ENCODE results near the gene CLEC16A.

Gene CLEC16A

GRCh38 chr16:11071829-11072228, 127.5 kb downstream of the CLEC16A start:
- no peak for DNase-seq

DNA sequence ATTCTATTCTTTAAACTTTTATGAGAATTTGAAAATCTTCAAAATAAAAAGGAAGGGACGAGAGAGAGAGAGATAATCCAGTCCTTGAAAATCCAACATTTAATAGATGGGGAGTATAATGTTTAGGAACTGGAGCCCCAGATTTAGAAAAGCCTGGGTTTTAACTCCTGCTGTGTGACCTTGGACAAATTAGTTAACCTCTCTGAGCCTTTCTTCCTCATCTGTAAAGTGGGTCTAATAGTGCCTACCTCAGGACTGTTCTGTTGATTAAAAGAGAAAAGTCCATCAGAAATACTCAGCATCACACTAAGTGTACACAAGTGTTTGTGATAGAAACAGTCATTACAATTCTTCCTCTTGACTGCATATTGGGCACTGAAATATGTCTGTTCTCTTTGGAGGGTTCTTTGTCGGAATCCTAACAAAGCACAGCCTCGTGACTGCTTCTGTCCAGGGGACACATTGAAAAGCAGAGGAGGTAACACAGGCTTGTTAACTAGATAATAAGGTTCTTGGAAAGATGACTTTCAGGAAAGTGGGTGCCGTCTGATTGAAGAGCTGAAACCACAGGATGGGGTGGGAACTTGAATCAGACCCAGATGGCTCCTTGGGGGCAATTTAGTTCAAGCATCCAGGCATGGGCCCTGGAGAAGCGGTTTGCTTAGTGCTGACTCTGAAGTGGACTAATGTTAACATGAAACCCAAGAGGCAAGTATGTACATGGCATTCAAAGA, 128.2 kb downstream of the CLEC16A start:
- no peak for DNase-seq

DNA sequence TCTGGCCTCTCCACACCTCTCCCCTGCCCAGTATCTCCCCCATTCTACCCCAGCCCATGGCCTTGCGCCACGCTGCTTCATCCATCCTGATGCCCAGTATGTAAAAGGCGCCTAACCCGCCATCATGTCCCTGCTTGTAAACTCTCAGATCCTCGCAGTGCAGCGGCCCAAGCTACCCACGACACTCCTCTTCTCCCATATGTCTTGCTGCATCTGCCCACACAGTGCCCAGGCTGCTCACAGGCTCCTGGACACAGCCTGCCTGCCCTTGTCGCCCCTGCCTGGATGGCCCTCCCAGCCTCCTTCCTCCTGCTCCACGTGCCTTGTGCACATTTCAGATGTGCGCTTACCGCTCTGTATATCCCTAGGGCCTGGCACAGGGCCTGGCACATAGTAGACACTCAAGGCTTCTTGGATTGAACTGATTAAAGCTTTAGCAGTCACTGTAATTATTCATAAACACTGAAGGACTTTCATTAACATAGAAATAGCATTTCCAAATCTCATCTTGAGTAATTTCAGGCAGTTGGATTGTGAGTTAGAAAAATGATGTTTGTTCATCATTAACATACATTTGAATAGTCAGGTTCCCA, 129.1 kb downstream of the CLEC16A start:
- DNase-seq = no peak

DNA sequence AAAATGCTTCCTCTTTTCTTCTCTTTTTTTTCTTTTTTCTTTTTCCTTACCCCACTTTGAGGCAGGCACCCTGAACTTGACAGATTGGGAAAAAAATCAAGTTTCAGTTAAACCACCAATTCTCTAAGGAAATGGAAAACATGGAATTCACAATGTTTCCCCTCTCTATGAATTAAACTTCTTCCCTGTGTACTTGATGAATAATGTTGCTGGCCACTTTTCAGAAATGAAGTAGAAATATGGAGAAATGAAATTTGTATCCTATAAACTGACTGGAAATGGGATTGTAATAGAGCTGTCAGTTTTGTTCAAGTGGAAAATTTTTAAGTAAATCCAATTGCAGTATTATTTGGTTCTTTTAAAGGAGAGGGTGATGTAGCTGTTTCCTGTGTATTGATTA, 129.8 kb downstream of the CLEC16A start:
- DNase-seq = no peak

DNA sequence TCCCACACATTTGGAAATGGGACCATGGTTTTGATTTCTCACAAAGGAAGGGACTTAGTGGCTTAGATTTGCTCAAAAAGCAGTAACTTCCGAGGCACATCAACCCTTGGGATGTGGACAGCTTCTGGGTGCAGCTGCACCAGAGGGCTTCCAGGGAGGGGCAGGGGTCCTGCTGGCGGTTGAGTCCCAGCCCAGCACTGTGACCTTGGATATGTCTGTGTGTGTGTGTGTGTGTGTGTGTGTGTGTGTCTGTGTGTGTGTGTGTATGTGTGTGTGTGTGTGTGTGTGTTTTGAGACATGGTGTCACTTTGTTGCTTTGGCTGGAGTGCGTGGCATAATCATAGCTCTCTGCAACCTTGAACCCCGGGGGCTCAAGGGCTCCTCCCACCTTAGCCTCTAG, 130.8 kb downstream of the CLEC16A start:
- DNase-seq = no peak

DNA sequence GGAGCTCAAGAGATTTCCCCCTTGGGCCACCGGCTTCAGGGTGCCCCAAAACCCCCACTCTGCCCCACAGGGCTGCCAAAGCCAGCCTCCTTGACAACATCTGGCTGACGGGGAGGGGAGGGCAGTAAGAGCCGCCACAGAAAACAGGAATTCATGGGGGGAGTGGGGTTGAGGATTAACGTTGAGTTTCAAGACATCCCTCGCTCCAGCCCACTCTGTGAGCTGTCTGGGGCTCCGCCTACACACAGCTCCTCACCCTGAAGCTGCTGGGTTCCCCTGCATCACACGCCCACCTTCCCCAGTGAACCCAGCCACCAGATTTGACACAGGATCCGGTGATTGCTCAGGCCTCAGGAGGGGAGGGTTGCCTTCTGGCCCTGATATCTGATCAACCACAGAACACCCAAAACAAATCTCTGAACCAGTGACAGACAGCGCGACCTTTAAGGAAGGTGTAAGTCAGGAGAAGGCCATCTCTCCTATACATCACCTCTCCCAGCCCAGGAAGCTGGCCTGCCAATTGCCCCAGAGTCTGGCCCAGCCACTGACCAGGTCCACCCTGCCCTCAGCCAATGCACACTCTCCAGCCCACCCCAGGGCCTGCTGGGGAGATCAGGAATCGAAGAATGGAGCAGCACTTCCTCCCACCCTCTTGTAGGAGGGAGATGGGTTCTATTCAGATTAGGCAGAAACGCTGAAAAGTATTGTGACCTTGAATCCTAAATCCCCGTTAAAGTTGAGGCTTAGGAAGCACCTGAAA, 132.1 kb downstream of the CLEC16A start:
- DNase-seq = peak; percentile 32

- no peak for DNase-seq
Measured at GRCh38 chr16:11078812-11079459, 134.6 kb downstream of the CLEC16A start.

GRCh38 chr16:11079652-11080187, 135.4 kb downstream of the CLEC16A start:
- DNase-seq = no peak

DNA sequence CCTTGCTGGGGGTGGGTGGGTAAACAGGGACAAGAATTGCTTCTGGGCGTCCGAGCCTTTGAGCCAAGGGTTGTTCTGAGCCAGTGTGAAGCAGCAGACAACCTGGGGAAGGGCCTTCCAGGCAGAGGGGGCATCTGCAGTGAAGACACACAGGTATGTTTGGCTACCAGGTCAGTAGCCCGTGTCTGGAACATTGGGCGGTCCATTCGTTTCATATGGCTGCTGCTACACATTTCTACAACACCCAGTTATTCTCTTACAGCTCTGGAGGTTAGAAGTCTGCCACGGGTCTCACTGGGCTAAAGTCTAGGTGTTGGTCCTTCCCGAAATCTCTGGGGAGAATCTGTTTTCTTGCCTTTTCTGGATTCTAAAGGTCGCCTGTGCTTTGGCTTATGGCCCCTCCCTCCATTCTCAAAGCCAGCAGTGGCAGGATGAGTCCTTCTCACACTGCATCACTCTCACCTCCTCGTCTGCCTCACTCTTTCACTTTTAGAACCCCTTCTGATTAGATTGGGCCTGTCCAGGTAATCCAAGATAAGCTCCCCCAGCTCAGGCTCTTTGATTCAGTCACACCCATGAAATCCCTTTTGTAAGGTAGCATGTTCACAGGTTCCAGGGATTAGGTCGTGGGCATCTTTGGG, 136.1 kb downstream of the CLEC16A start:
- DNase-seq = no peak

DNA sequence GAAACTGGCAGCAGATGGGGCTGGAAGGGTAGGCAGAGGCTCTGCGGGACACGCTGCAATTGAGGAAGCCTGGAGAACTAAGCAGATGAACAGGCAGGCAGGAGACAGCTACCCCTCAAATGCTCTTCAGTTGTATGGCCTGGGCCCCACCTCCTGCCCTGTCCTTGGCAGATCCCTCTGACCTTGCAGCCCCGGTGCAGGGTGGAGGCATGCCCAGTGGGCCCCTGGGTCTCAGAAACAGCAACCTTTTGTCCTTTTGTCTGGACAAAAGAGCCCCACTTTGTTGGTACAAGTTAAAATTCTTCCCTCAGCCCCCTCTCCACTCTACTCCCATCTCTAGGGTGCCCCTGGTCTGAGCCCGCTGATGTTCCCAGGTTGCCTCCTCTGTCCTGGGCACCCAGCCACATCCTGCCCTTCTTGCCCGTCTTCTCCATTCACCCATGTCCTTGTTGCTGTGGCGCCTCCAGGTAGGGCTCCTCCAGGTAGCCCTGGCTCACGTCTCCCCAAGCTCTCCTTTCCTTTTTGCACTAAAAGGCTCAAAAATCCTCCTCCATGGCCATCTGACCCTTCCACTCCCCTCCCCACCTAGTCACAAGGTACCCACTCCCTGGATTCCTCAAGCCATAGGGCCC, 136.8 kb downstream of the CLEC16A start:
- no peak for DNase-seq

DNA sequence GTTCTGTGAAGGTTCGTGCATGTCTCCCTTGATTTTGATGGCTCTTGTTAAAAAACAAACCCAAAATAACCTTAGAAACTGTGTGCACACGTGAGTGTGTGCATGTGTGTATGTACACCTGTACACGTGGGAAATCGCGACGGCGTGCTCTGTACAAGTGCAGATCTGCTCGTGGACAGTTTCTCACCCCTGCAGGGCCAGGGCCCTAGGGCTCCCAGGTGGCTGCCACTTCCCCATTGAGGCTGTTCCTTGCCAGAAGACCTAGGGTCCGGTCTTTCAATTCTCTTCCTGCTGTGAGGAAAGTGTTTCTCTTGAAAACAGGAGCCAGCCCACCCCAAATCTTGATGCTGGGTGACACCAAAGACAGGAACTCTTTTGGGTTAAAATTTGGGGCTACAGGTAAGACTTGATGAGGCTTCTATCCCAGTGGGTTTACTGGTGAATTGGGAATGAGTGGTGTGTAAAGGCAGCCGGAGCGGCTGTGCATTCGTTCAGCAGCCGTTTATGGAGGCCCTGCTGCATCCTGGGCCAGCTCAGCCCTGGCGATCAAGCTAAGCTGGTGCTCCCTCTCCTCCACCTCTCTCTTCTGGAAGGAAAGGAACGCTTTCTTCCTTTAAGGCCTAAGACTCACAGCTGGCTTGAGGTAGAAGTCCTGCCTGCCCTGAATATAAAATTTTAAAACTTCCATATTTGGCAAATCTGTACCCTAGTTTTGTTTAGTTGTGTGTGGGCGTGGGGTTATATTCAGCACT, 137.9 kb downstream of the CLEC16A start:
- DNase-seq = no peak

- no peak for DNase-seq
Measured at GRCh38 chr16:11082860-11083388, 138.6 kb downstream of the CLEC16A start.

GRCh38 chr16:11084484-11084875, 140.1 kb downstream of the CLEC16A start:
- DNase-seq = no peak

- DNase-seq = no peak
Measured at GRCh38 chr16:11084876-11085485, 140.6 kb downstream of the CLEC16A start.

- no peak for DNase-seq
Measured at GRCh38 chr16:11085916-11086315, 141.6 kb downstream of the CLEC16A start.

- DNase-seq = no peak
Measured at GRCh38 chr16:11087691-11088073, 143.3 kb downstream of the CLEC16A start.

GRCh38 chr16:11088074-11088730, 143.8 kb downstream of the CLEC16A start:
- DNase-seq = no peak

DNA sequence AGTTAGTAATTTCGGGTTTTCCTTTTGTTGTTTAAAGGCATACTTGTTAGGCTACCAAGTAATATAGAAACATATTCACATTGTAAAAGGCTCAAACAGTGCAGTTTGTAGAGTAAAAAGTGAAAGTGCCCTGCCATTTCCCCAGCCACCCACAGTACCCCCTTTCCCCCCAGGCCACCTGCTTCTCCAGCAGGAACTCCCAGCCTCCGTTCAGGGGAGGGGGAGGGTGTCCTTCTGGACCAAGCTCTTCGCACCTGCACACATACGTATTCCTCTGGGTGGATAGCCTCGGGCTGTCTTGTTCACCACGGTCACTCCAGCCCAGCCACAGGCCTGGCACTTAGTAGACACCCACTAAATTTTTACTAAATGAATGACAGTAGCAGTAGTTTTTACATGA, 144.5 kb downstream of the CLEC16A start:
- DNase-seq = no peak

- DNase-seq = no peak
Measured at GRCh38 chr16:11089504-11090124, 145.2 kb downstream of the CLEC16A start.

DNA sequence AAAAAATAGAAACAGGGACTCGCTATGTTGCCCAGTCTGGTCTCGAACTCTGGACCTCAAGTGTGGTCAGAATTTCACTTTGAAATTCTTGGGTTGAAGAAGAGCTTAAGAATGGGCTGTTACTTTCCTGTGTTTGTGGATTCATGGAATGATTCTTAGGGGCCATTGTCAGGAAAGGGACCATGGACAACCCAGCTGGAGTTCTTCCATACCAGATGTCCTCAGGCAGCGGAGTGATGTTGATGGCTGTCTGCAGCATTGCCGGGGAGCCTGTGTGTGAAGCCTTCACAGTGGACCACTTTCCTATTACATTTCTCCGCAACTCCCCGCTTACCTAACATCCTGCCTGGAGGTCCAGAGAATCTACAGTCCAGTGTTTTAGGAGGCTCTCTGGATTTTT, 145.9 kb downstream of the CLEC16A start:
- no peak for DNase-seq

Measured in CD4-positive, alpha-beta T cell treated with Interleukin-15 for 1 hour (primary cell).